Right atrium auricular region (tissue), 2 donors: ENCODE results near the gene CDK18. TPM values are rescaled to one million over a fixed set of nuclear protein-coding genes. Genes with fewer than 3 reads are reported as not detected.
A peak's percentile ranks its signal among the peaks of the same experiment; 100 is the strongest.

Source experiments
- DNase-seq: peaks from one replicate; pipeline ENCODE4 v3.0.0-alpha.2; 2019; ENCODE audit warnings: low spot score
- H3K27ac ChIP-seq, 2 donors: fragments of 200-600 bp; sonication (generic); 1 replicate in 1 of 2; 2 replicates in 1 of 2; pipeline ENCODE4 v1.5.1; 2016 to 2019
- H3K27me3 ChIP-seq, 2 donors: fragments of 200-600 bp; sonication (generic); one replicate each; pipeline versions ENCODE4 v1.5.1 to v1.6.0; 2017 to 2019
- H3K36me3 ChIP-seq: fragments of 200-600 bp; sonication (generic); one replicate; pipeline ENCODE4 v1.5.1; 2016
- H3K4me1 ChIP-seq, 2 donors: fragments of 200-600 bp; sonication (generic); one replicate each; pipeline versions ENCODE4 v1.5.1 to v1.6.0; 2017 to 2019
- H3K4me3 ChIP-seq, 2 donors: fragments of 200-600 bp; sonication (generic); 1 replicate in 1 of 2; 2 replicates in 1 of 2; pipeline ENCODE4 v1.5.1; 2017 to 2019; ENCODE audit warnings: mild to moderate bottlenecking in 1 of 2, moderate library complexity in 1 of 2
- H3K9me3 ChIP-seq, 2 donors: fragments of 200-600 bp; sonication (generic); one replicate each; pipeline ENCODE4 v1.5.1; 2019
- CTCF ChIP-seq, 2 donors: fragments of 200-600 bp; sonication (generic); IDR thresholded peaks; one replicate each; pipeline ENCODE4 v1.5.1; 2019; ENCODE audit warnings: antibody characterized with exemption in 2 of 2
- total RNA-seq, 2 donors: library from RNA; depleted of rRNA; stranded (reverse); fragments of >200 nt; gene quantifications; one replicate each; pipeline ENCODE4 v1.1.0, GENCODE V29; 2016

CDK18 gene
- total RNA-seq, 2 donors from 2014 or later, result 85.6 to 116 TPM

GRCh38 chr1:205505076-205505729, 734 bp downstream of the CDK18 start:
- Histone ChIP-seq H3K4me3 (peak overlapping the region; percentile 73 to 76), H3K27me3 (no peaks in the 10 kb centered on the region), H3K9me3 (no peaks in the 10 kb centered on the region), H3K27ac (peak overlapping the region; percentile 90 to 93), H3K4me1 (peaks cover 0 to 45% of the 10 kb centered on the region in 2 donors), H3K36me3 (no peaks in the 10 kb centered on the region)
- no peak for DNase-seq
- peak in 1 of 2 donors; percentile 21 for TF ChIP-seq CTCF (IDR thresholded peaks at IDR 0.05)

GRCh38 chr1:205505791-205506190, 1.3 kb downstream of the CDK18 start:
- Histone ChIP-seq H3K27ac (peak overlapping the region; percentile 90 to 93), H3K9me3 (no peaks in the 10 kb centered on the region), H3K4me1 (peaks cover 0 to 45% of the 10 kb centered on the region in 2 donors), H3K4me3 (peak overlapping the region; percentile 73 to 76), H3K36me3 (no peaks in the 10 kb centered on the region), H3K27me3 (no peaks in the 10 kb centered on the region)
- TF ChIP-seq CTCF (IDR thresholded peaks at IDR 0.05), result no peak
- DNase-seq, result peak; percentile 74

- Histone ChIP-seq H3K27ac (peak overlapping the region; percentile 90 to 93), H3K27me3 (no peaks in the 10 kb centered on the region), H3K4me3 (peak overlapping the region in 1 of 2 donors; percentile 73), H3K9me3 (no peaks in the 10 kb centered on the region), H3K4me1 (peaks cover 0 to 45% of the 10 kb centered on the region in 2 donors), H3K36me3 (no peaks in the 10 kb centered on the region)
- TF ChIP-seq CTCF (IDR thresholded peaks at IDR 0.05), result no peak
- DNase-seq, result no peak
Measured at GRCh38 chr1:205506409-205507200, 2.1 kb downstream of the CDK18 start.

GRCh38 chr1:205508227-205508714, 3.8 kb downstream of the CDK18 start:
- Histone ChIP-seq H3K4me1 (peaks cover 0 to 61% of the 10 kb centered on the region in 2 donors), H3K4me3 (no peak overlapping the region), H3K36me3 (no peaks in the 10 kb centered on the region), H3K27ac (peak overlapping the region; percentile 19 to 51), H3K9me3 (no peaks in the 10 kb centered on the region), H3K27me3 (no peaks in the 10 kb centered on the region)
- no peak for DNase-seq
- no peak for TF ChIP-seq CTCF (IDR thresholded peaks at IDR 0.05)

GRCh38 chr1:205510308-205510950, 6.0 kb downstream of the CDK18 start:
- no peak for TF ChIP-seq CTCF (IDR thresholded peaks at IDR 0.05)
- Histone ChIP-seq H3K36me3 (no peaks in the 10 kb centered on the region), H3K9me3 (no peaks in the 10 kb centered on the region), H3K27me3 (no peaks in the 10 kb centered on the region), H3K4me1 (peaks cover 0 to 67% of the 10 kb centered on the region in 2 donors), H3K4me3 (no peak overlapping the region), H3K27ac (peak overlapping the region; percentile 78 to 85)
- DNase-seq, result no peak
